Ovary (tissue), 9 donors: ENCODE data around the gene RERG. TPM values are rescaled to one million over a fixed set of nuclear protein-coding genes. Genes with fewer than 3 reads are reported as not detected.

ENCODE experiments used
- DNase-seq, 5 donors: peaks; one replicate each; pipeline ENCODE4 v3.0.0-alpha.2; 2019 to 2020
- H3K27ac ChIP-seq, 2 donors: fragments of 200-600 bp; one replicate each; pipeline versions ENCODE4 v1.5.1 to v1.8.0; 2019 to 2022
- H3K27me3 ChIP-seq: fragments of 200-600 bp; one replicate; pipeline ENCODE4 v1.8.0; 2022
- H3K36me3 ChIP-seq: fragments of 200-600 bp; sonication (generic); one replicate; pipeline ENCODE4 v1.5.1; 2019
- H3K4me1 ChIP-seq: one replicate; pipeline ENCODE4 v1.8.1; 2013; ENCODE audit warnings: mild to moderate bottlenecking, moderate library complexity; ENCODE audit not compliant: insufficient read depth
- H3K4me3 ChIP-seq: fragments of 200-600 bp; sonication (generic); one replicate; pipeline ENCODE4 v1.5.1; 2017
- H3K9me3 ChIP-seq, 2 donors: fragments of 200-600 bp in 1 of 2; sonication (generic) in 1 of 2; one replicate each; pipeline versions ENCODE4 v1.5.1 to v1.8.1; 2013 to 2019; ENCODE audit warnings: mild to moderate bottlenecking in 1 of 2, moderate library complexity in 1 of 2
- EP300 ChIP-seq: sonication (generic); formaldehyde crosslinking; IDR thresholded peaks from one replicate; pipeline ENCODE4 v1.6.1; 2017; ENCODE audit warnings: antibody characterized with exemption
- POLR2A ChIP-seq: fragments of 450-650 bp; IDR thresholded peaks from one replicate; pipeline ENCODE4 v1.6.1; 2017; ENCODE audit warnings: antibody characterized with exemption, mild to moderate bottlenecking, moderate library complexity
- WGBS, 3 donors: extraction: QIAGEN DNeasy Blood & Tissue Kit in 1 of 3; methylation state at CpG; one replicate each; pipeline versions ENCODE4 v1.1.5 to v1.1.7; 2013 to 2017; 5-methylcytosine and 5-hydroxymethylcytosine counted together
- intact Hi-C, 4 donors: fragments of 100-400 bp; cut with DNase I; formaldehyde crosslinking; loops; one replicate each; pipeline versions ENCODE4 v1.11.0 to v1.15.1; 2022 to 2023
- polyA plus RNA-seq, 2 donors: library from polyadenylated mRNA; stranded (reverse); fragments of 200-250 nt in 1 of 2; fragments of 350-450 nt in 1 of 2; fragmentation: Illumina TruSeq in 1 of 2; extraction: RNeasy Lipid Tissue Mini Kit (QIAGEN cat#74804) in 1 of 2; gene quantifications; one replicate each; pipeline ENCODE4 v1.2.3, GENCODE V29; 2013 to 2014
- total RNA-seq, 7 donors: library from RNA; depleted of rRNA in 2 of 7; stranded (reverse); fragments of >200 nt in 2 of 7; fragmentation: NEBNext Ultra II Directional in 3 of 7; extraction: Animal tissue kit (Norgen Biotek cat#: 25700) in 3 of 7; gene quantifications; one replicate each; pipeline versions ENCODE4 v1.1.0 to v1.2.4, GENCODE V29; 2016 to 2023
- TF ChIP-seq, protein P1 (sequence below), 3 donors: fragments of 450-650 bp in 2 of 3; fragments of 200-600 bp in 1 of 3; IDR thresholded peaks; one replicate each; pipeline versions ENCODE4 v1.5.1 to v1.8.0; 2016 to 2022; ENCODE audit warnings: antibody characterized with exemption in 3 of 3, mild to moderate bottlenecking in 1 of 3
- donor health status: DM: no; HTN: no; CAD: no; lungs with moderate emphysema.
- donor health status: DM: no; HTN: no; CAD: no.
- donor health status: Bipolar disorder and iron deficiency.
- donor health status: DM: yes; HTN: yes; CAD: no.
- donor health status: DM: no; HTN: no; CAD: no.
- donor health status: DM: yes; HTN: yes; CAD: no.

RERG gene
- total and polyA plus RNA-seq, 9 donors, result 12.9 to 96.8 (median 36.7) TPM

GRCh38 chr12:15220451-15220850 is 766 bp downstream of the RERG start:
- DNase-seq, result peak in 1 of 5 donors; percentile 52
- Histone ChIP-seq H3K4me3 (peak overlapping the region; percentile 62), H3K4me1 (no peaks in the 10 kb centered on the region), H3K27ac (peak overlapping the region; percentile 45 to 53), H3K27me3 (no peaks in the 10 kb centered on the region), H3K9me3 (no peaks in the 10 kb centered on the region), H3K36me3 (no peaks in the 10 kb centered on the region)
- WGBS, 3 donors, result 28 to 76% (median 51%) methylated on average over 4 of the region's 4 CpGs
- intact Hi-C loops, result loop anchor here (2.0 to 10.0 kb wide), 5 partner anchors 68 to 376 kb away; no protein-coding TSS in a partner anchor
- TF ChIP-seq EP300, result no peak
- TF ChIP-seq, protein P1, sequence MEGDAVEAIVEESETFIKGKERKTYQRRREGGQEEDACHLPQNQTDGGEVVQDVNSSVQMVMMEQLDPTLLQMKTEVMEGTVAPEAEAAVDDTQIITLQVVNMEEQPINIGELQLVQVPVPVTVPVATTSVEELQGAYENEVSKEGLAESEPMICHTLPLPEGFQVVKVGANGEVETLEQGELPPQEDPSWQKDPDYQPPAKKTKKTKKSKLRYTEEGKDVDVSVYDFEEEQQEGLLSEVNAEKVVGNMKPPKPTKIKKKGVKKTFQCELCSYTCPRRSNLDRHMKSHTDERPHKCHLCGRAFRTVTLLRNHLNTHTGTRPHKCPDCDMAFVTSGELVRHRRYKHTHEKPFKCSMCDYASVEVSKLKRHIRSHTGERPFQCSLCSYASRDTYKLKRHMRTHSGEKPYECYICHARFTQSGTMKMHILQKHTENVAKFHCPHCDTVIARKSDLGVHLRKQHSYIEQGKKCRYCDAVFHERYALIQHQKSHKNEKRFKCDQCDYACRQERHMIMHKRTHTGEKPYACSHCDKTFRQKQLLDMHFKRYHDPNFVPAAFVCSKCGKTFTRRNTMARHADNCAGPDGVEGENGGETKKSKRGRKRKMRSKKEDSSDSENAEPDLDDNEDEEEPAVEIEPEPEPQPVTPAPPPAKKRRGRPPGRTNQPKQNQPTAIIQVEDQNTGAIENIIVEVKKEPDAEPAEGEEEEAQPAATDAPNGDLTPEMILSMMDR (IDR thresholded peaks at IDR 0.05), result no peak
- TF ChIP-seq POLR2A, result no peak

DNA sequence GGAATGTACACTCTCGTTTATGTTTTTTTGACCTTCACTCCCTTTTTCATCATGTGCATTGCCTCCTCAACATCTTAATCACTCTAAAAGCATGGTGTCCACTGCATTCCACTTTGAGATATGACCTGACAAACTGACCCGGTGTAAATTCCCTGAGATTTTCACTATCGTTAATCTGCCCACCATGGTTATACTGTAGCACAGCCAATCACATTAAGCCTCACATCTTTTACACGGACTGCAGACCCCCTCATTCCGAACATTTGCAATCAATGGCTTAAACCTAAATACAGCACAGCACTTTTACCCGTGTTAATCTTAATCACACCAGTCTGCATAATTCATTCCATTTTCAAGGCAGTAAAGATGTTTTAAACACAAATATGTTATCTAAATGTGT is 2.4 kb downstream of the RERG start:
- WGBS, 3 donors, result 9 to 19% (median 17%) methylated on average over 6 of the region's 6 CpGs
- intact Hi-C loops, result no loop called here
- Histone ChIP-seq H3K4me3 (peak overlapping the region; percentile 62), H3K27ac (no peak overlapping the region), H3K4me1 (no peaks in the 10 kb centered on the region), H3K36me3 (no peaks in the 10 kb centered on the region), H3K9me3 (no peaks in the 10 kb centered on the region), H3K27me3 (no peaks in the 10 kb centered on the region)
- TF ChIP-seq POLR2A (no peak), EP300 (no peak)
- TF ChIP-seq, protein P1 (IDR thresholded peaks at IDR 0.05), result no peak
- no peak for DNase-seq

DNA sequence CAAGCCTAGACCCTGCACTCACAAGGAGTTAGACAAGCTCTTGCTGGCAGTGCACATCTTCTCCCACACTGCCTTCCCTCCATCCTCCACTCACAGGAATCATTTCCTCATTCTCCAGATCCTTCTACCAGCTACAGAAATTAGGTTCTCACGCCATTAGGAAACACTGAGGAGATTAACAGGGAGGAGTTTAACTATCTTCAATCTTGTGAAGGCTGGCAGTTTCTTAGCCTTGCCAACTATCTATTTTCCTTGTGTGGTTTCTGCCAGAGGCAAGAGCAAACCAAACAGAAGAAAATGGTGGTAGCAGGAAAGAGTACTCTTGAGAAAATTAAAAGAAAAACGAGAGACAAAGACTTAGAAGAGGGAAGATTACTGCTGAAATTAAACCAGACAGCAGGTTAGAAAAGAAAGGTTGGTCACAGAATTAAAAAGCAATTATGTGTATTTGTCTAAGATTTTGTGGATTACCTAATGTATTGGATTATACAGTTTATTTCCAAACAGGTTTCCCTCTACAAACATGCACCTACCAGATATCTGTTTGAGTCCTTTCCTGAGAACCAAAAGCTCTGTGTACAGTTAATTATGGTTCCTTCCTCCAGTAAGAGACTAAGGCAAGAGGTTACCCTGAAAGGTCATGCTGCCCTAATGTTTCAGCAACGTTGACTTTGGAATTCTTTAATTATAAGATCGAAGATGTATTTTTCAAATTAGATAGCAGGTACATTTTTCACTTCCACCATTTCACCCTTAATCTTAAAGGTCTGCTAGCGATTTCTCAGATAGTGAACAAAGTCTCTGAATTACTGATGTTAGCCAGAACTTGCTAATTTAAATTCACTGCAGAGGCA is 5.0 kb downstream of the RERG start:
- Histone ChIP-seq H3K36me3 (no peaks in the 10 kb centered on the region), H3K4me1 (no peaks in the 10 kb centered on the region), H3K9me3 (no peaks in the 10 kb centered on the region), H3K4me3 (no peak overlapping the region), H3K27ac (no peak overlapping the region), H3K27me3 (no peaks in the 10 kb centered on the region)
- no peak for DNase-seq
- WGBS, 3 donors, result 61 to 73% (median 73%) methylated on average over 5 of the region's 5 CpGs
- intact Hi-C loops, result no loop called here
- TF ChIP-seq EP300 (no peak), POLR2A (no peak)
- TF ChIP-seq, protein P1 (IDR thresholded peaks at IDR 0.05), result no peak

DNA sequence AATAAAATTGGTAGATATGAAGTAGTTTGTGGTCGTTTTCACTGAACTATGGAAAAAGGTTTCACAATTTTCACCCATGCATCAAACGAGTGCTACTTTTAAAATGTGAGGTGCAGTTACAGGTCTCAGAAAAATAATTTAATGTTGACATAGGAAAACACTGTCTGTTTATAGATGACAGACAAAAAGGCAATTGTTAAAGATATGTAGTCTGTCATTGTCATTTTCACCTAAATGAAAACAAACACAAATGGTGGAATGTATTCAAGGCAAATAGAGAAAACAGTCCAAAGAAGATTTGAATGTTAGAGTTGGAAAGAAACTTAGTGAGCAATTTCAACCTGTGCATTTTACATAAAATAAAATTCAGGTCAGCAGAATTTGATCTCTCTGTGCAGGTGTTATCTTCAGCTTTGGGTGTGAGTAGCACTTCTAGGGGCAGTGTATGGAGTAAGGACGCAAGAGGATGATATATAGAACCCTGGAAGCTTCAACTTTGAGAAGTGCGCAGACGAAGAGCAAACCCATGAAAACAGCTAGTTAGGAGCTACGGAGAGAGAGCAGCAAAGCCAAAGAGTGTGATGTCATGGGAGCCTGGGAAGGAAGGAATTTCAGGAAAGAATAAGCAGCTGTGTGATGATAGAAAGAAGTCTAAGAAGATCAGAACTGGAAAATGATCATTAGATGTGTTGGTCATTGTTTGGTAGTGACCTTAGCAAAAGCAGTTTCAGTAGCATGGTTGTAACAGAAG is 6.2 kb downstream of the RERG start:
- H3K4me3 ChIP-seq, result no peak overlapping the region
- TF ChIP-seq EP300, result no peak
- TF ChIP-seq, protein P1 (IDR thresholded peaks at IDR 0.05), result no peak
- no peak for TF ChIP-seq POLR2A
- 78 to 89% (median 87%) methylated on average over 6 of the region's 6 CpGs for WGBS, 3 donors
- intact Hi-C loops, result no loop called here
- no peaks in the 10 kb centered on the region for H3K4me1 ChIP-seq
- H3K36me3 ChIP-seq, result no peaks in the 10 kb centered on the region
- H3K27me3 ChIP-seq, result no peaks in the 10 kb centered on the region
- DNase-seq, result no peak
- H3K9me3 ChIP-seq, result no peaks in the 10 kb centered on the region
- no peak overlapping the region for H3K27ac ChIP-seq
